ENCODE data around the gene OTULIN.

- TF ChIP-seq, protein P1, sequence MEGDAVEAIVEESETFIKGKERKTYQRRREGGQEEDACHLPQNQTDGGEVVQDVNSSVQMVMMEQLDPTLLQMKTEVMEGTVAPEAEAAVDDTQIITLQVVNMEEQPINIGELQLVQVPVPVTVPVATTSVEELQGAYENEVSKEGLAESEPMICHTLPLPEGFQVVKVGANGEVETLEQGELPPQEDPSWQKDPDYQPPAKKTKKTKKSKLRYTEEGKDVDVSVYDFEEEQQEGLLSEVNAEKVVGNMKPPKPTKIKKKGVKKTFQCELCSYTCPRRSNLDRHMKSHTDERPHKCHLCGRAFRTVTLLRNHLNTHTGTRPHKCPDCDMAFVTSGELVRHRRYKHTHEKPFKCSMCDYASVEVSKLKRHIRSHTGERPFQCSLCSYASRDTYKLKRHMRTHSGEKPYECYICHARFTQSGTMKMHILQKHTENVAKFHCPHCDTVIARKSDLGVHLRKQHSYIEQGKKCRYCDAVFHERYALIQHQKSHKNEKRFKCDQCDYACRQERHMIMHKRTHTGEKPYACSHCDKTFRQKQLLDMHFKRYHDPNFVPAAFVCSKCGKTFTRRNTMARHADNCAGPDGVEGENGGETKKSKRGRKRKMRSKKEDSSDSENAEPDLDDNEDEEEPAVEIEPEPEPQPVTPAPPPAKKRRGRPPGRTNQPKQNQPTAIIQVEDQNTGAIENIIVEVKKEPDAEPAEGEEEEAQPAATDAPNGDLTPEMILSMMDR (IDR thresholded peaks at IDR 0.05) = no peak
- TF ChIP-seq POLR2A (IDR thresholded peaks at IDR 0.05) = no peak
These were observed 76.6 kb downstream of the OTULIN start for GRCh38 chr5:14741131-14741530.

All from esophagus squamous epithelium (tissue), 4 donors.